ENCODE data around the gene MAGI3.

The MAGI3 gene

GRCh38 chr1:113663165-113663951, 273.0 kb downstream of the MAGI3 start:
- TF ChIP-seq CTCF (IDR thresholded peaks at IDR 0.05; ENCODE audit: control extremely low read depth, extremely low read depth, low read depth, missing control alignments) = no peak
- DNase-seq (ENCODE audit: extremely low spot score) = no peak
- ChIA-PET CTCF (no interaction called here), POLR2A (no interaction called here)

DNA sequence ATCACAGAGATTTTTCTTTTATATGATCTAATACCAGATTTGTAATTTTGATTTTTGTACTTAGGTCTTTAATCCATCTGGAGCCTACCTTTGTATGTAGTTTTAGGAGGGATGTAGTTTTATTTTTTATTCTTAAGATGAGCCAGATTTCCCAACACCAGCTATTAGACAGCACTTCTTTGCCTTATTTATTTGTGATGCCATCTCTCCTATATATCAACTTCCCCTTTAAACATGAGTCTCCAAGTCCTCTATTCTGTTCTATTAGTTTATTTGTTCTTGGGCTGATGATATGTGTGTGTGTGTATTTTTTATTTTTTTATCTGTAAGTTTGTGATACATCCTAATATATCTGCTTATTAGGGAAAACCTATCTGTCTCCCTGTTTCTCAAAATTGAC, 274.8 kb downstream of the MAGI3 start:
- DNase-seq (ENCODE audit: extremely low spot score) = no peak
- no peak for TF ChIP-seq CTCF (IDR thresholded peaks at IDR 0.05; ENCODE audit: control extremely low read depth, extremely low read depth, low read depth, missing control alignments)
- CTCF ChIA-PET = interaction anchor here (0.9 to 1.6 kb wide), 2 partner anchors 10 to 569 kb away, joined by 3 read pairs; no protein-coding TSS in a partner anchor
- POLR2A ChIA-PET = no interaction called here

- DNase-seq (ENCODE audit: extremely low spot score) = no peak
- CTCF ChIA-PET = interaction anchor here (1.1 kb wide), 1 partner anchor 594 kb away, joined by 3 read pairs; the partner anchor contains the start of gene LRIG2
- POLR2A ChIA-PET = no interaction called here
- TF ChIP-seq CTCF (IDR thresholded peaks at IDR 0.05; ENCODE audit: control extremely low read depth, extremely low read depth, low read depth, missing control alignments) = no peak
Observed at GRCh38 chr1:113666126-113666525, 275.8 kb downstream of the MAGI3 start.

GRCh38 chr1:113669988-113670387, 279.7 kb downstream of the MAGI3 start:
- ChIA-PET POLR2A (no interaction called here), CTCF (interaction anchor here (1.2 to 2.3 kb wide), 6 partner anchors 8 to 523 kb away, joined by 3 to 5 read pairs (median 4); no protein-coding TSS in a partner anchor)
- TF ChIP-seq CTCF (IDR thresholded peaks at IDR 0.05; ENCODE audit: control extremely low read depth, extremely low read depth, low read depth, missing control alignments) = no peak
- DNase-seq (ENCODE audit: extremely low spot score) = no peak

DNA sequence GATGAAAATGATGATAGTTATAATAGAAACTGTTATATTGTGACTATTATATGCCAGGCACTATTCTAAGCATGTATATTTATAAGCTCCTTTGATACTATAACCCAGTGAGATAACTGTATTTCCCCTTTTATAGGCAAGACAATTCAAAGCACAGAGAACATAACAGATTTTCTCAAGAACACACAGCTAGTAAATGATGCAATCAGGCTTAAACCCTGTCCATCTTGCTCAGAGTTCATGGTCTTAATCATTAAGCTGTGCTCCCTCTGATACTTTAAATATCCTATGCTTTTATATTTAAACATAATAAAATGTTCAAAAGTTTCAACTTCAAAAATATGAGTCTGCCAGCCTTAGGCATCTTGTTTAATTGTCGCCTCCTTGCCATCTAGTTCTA, 280.3 kb downstream of the MAGI3 start:
- TF ChIP-seq CTCF (IDR thresholded peaks at IDR 0.05; ENCODE audit: control extremely low read depth, extremely low read depth, low read depth, missing control alignments) = no peak
- ChIA-PET CTCF (interaction anchor here (1.3 to 2.3 kb wide), 5 partner anchors 9 to 524 kb away, joined by 3 to 5 read pairs (median 4); no protein-coding TSS in a partner anchor), POLR2A (no interaction called here)
- DNase-seq (ENCODE audit: extremely low spot score) = no peak

- TF ChIP-seq CTCF (IDR thresholded peaks at IDR 0.05; ENCODE audit: control extremely low read depth, extremely low read depth, low read depth, missing control alignments) = no peak
- POLR2A ChIA-PET = no interaction called here
- CTCF ChIA-PET = interaction anchor here (1.1 to 1.2 kb wide), 2 partner anchors 17 to 533 kb away, joined by 3 read pairs; no protein-coding TSS in a partner anchor
- DNase-seq (ENCODE audit: extremely low spot score) = no peak
Observed at GRCh38 chr1:113672491-113672890, 282.2 kb downstream of the MAGI3 start.

Measured in GM10248 (cell line).